Measurements from ENCODE around the gene WDR74.

DNA sequence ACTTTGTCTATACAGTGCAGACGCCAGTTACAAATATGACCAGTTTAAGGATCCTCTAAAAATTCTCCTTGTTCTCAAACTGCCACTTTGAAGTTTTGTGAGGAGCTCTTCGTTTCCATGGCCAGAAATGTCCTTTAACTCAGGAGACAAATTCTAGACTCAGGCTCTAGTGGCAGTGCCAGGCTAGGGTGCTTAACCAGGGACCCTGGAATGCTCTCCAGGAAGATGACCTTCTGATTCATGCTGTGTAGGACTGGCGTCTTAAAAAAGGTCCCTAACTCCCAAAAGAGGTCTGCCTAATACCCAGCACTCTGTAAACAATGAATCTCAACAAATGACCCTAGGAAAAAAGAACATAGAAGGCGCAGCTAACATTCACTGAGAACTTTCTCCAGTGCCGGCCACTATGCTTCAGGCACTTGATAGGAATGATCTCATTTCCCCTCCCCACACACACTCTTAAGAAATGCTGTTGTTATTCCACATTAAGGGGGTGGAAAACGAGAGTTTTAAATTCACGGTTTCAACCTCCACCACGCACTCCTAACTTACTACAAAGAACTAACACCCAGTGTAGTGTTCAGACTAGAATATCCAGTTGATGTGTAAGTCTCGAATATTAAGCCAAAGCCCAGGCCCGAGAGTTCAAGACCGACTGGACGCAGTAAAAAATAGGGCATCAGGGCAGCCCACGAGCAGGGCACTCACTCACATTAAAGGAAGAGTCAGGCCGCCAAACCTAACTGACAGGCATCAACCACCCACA lies 34.9 kb downstream of the WDR74 start:
- TF ChIP-seq EZH2 (IDR thresholded peaks at IDR 0.05; ENCODE audit: low read depth), result no peak
- TF ChIP-seq, protein P1, sequence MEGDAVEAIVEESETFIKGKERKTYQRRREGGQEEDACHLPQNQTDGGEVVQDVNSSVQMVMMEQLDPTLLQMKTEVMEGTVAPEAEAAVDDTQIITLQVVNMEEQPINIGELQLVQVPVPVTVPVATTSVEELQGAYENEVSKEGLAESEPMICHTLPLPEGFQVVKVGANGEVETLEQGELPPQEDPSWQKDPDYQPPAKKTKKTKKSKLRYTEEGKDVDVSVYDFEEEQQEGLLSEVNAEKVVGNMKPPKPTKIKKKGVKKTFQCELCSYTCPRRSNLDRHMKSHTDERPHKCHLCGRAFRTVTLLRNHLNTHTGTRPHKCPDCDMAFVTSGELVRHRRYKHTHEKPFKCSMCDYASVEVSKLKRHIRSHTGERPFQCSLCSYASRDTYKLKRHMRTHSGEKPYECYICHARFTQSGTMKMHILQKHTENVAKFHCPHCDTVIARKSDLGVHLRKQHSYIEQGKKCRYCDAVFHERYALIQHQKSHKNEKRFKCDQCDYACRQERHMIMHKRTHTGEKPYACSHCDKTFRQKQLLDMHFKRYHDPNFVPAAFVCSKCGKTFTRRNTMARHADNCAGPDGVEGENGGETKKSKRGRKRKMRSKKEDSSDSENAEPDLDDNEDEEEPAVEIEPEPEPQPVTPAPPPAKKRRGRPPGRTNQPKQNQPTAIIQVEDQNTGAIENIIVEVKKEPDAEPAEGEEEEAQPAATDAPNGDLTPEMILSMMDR (conservative IDR thresholded peaks at IDR 0.05), result no peak
